ENCODE measurements around the gene PLEKHG7. TPM values are rescaled to one million over a fixed set of nuclear protein-coding genes. Genes with fewer than 3 reads are reported as not detected.
"Not testable (repeated sequence)": the region's sequence is repeated elsewhere in the genome, so short reads cannot be mapped to it uniquely, and the experiment has no call there.

PLEKHG7 gene
- total RNA-seq, 2 donors from 2014 or later, result not detected

DNA sequence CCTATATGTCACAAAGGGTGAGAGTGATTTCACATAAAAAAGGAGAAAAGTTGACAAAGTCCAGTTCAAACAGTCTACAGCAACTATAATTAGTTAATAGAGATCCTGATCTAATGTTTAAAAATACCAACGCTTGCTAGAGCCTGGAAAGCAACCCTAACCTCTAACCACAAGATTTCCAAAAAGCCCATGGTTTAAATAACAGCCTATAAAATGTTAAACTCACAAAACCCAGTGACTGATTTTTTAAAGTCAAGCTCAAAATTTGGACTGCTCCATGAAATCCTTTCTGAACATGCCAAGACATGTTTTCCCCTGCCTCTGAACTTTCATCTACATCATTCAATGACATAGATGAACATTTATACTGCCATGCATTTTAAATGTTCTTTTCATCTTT lies 81.6 kb downstream of the PLEKHG7 start:
- H3K36me3 Mint-ChIP-seq (ENCODE audit: low read depth), result peaks cover 17% of the 10 kb centered on the region
- no peaks in the 10 kb centered on the region for H3K27me3 Mint-ChIP-seq
- H3K4me1 Mint-ChIP-seq, result no peaks in the 10 kb centered on the region
- no peak overlapping the region for H3K4me3 Mint-ChIP-seq
- no peak for ATAC-seq (replicated peaks)
- no peak overlapping the region for H3K27ac Mint-ChIP-seq
- H3K9me3 Mint-ChIP-seq, result no peaks in the 10 kb centered on the region

GRCh38 chr12:92784797-92785562 lies 82.2 kb downstream of the PLEKHG7 start:
- no peaks in the 10 kb centered on the region for H3K9me3 Mint-ChIP-seq
- peak; percentile 90 for ATAC-seq (replicated peaks)
- no peaks in the 10 kb centered on the region for H3K27me3 Mint-ChIP-seq
- H3K27ac Mint-ChIP-seq, result no peak overlapping the region
- H3K4me1 Mint-ChIP-seq, result no peaks in the 10 kb centered on the region
- peaks cover 18% of the 10 kb centered on the region for H3K36me3 Mint-ChIP-seq (ENCODE audit: low read depth)
- no peak overlapping the region for H3K4me3 Mint-ChIP-seq

DNA sequence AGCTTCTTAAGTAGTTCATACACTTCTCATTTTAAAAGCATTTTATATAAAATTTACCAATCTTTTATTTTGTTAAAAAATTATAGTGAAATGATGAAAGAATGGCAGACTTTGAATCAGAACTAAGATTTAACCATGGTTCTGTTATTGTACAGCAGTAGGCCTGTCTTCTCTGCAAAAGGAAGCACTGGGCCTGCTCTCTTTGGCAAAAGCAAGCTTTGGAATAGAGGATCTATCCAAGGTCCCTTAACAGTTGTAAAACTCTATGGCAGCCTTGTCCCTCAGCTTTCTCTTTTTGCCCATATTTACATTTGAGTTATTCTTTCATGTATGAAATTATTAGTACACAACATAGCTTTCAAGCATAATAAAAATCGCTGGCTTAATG lies 82.8 kb downstream of the PLEKHG7 start:
- no peaks in the 10 kb centered on the region for H3K4me1 Mint-ChIP-seq
- H3K9me3 Mint-ChIP-seq, result no peaks in the 10 kb centered on the region
- no peak overlapping the region for H3K27ac Mint-ChIP-seq
- ATAC-seq (replicated peaks), result no peak
- H3K27me3 Mint-ChIP-seq, result no peaks in the 10 kb centered on the region
- no peak overlapping the region for H3K4me3 Mint-ChIP-seq
- H3K36me3 Mint-ChIP-seq (ENCODE audit: low read depth), result peaks cover 24% of the 10 kb centered on the region

- no peak for ATAC-seq (replicated peaks)
Observed at GRCh38 chr12:92786045-92786444, 83.3 kb downstream of the PLEKHG7 start.

GRCh38 chr12:92794356-92794755 lies 91.6 kb downstream of the PLEKHG7 start:
- H3K4me3 Mint-ChIP-seq; H3K27ac Mint-ChIP-seq; ATAC-seq (replicated peaks); H3K27me3 Mint-ChIP-seq; H3K4me1 Mint-ChIP-seq: not testable (repeated sequence)
- Mint-ChIP-seq H3K9me3 (peaks cover 13% of the 10 kb centered on the region), H3K36me3 (ENCODE audit: low read depth) (peaks cover 77% of the 10 kb centered on the region)

More at GRCh38 chr12:92786045-92786444, 83.3 kb downstream of the PLEKHG7 start:
- peaks cover 24% of the 10 kb centered on the region for H3K36me3 Mint-ChIP-seq (ENCODE audit: low read depth)
- H3K27ac Mint-ChIP-seq, result peak overlapping the region; percentile 15
- H3K4me1 Mint-ChIP-seq, result no peaks in the 10 kb centered on the region
- no peaks in the 10 kb centered on the region for H3K9me3 Mint-ChIP-seq
- no peaks in the 10 kb centered on the region for H3K27me3 Mint-ChIP-seq
- no peak overlapping the region for H3K4me3 Mint-ChIP-seq

- no peaks in the 10 kb centered on the region for H3K27me3 Mint-ChIP-seq
- peaks cover 3% of the 10 kb centered on the region for H3K4me1 Mint-ChIP-seq
- peaks cover 13% of the 10 kb centered on the region for H3K9me3 Mint-ChIP-seq
- H3K4me3 Mint-ChIP-seq, result no peak overlapping the region
- H3K36me3 Mint-ChIP-seq (ENCODE audit: low read depth), result peaks cover 77% of the 10 kb centered on the region
- H3K27ac Mint-ChIP-seq, result no peak overlapping the region
- no peak for ATAC-seq (replicated peaks)
Observed at GRCh38 chr12:92794814-92795213, 92.0 kb downstream of the PLEKHG7 start.

DNA sequence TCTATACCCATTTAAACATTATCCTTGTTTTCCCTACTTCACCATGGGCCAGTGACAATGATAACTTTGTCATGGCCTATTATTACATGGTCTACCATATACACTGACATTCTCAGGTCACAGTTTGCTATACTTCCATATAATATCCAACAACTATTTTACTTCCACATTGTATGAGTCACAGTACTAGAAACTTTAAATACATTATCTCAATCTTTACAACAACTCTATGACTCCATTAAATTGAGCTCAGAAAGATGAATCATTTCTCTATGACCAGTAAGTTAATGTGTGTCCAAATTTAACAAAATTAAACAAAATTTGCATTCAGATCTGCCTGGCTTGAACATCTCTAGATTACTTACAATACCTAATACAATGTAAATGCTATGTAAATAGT lies 93.9 kb downstream of the PLEKHG7 start:
- H3K4me1 Mint-ChIP-seq, result peaks cover 3% of the 10 kb centered on the region
- H3K27ac Mint-ChIP-seq, result no peak overlapping the region
- ATAC-seq (replicated peaks), result no peak
- no peaks in the 10 kb centered on the region for H3K27me3 Mint-ChIP-seq
- peaks cover 70% of the 10 kb centered on the region for H3K36me3 Mint-ChIP-seq (ENCODE audit: low read depth)
- H3K4me3 Mint-ChIP-seq, result no peak overlapping the region
- peaks cover 9% of the 10 kb centered on the region for H3K9me3 Mint-ChIP-seq

- Mint-ChIP-seq H3K4me1 (no peaks in the 10 kb centered on the region), H3K27me3 (no peaks in the 10 kb centered on the region), H3K4me3 (no peak overlapping the region), H3K36me3 (ENCODE audit: low read depth) (peaks cover 70% of the 10 kb centered on the region), H3K9me3 (no peaks in the 10 kb centered on the region), H3K27ac (no peak overlapping the region)
- no peak for ATAC-seq (replicated peaks)
Observed at GRCh38 chr12:92802906-92803305, 100.1 kb downstream of the PLEKHG7 start.

DNA sequence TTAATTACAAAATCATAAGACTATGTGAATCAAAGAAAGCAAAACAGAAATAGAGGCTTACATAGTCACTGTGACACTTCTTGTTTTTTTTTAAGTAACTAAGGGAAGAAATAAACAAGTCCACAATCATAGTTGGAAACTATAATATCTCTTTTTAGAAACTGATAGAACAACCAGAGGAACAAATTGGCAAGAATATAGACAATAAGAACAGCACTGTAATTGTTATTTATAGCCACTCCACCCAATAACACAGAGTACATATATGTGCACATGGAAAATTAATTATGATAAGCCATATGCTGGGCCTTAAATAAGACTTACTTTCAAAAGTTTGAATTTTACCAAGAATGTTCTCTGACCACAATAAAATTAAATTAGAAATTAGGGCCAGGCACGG lies 101.1 kb downstream of the PLEKHG7 start:
- Mint-ChIP-seq H3K36me3 (ENCODE audit: low read depth) (peaks cover 76% of the 10 kb centered on the region), H3K27me3 (no peaks in the 10 kb centered on the region), H3K4me1 (no peaks in the 10 kb centered on the region), H3K27ac (no peak overlapping the region), H3K4me3 (no peak overlapping the region), H3K9me3 (no peaks in the 10 kb centered on the region)
- ATAC-seq (replicated peaks), result no peak

GRCh38 chr12:92810370-92810769 lies 107.6 kb downstream of the PLEKHG7 start:
- Mint-ChIP-seq H3K4me3 (no peak overlapping the region), H3K36me3 (ENCODE audit: low read depth) (peaks cover 66% of the 10 kb centered on the region), H3K9me3 (no peaks in the 10 kb centered on the region), H3K27me3 (no peaks in the 10 kb centered on the region), H3K4me1 (no peaks in the 10 kb centered on the region), H3K27ac (no peak overlapping the region)
- ATAC-seq (replicated peaks), result no peak

GRCh38 chr12:92814584-92814983 lies 111.8 kb downstream of the PLEKHG7 start:
- no peaks in the 10 kb centered on the region for H3K27me3 Mint-ChIP-seq
- H3K4me1 Mint-ChIP-seq, result no peaks in the 10 kb centered on the region
- no peaks in the 10 kb centered on the region for H3K9me3 Mint-ChIP-seq
- no peak for ATAC-seq (replicated peaks)
- H3K27ac Mint-ChIP-seq, result no peak overlapping the region
- H3K36me3 Mint-ChIP-seq (ENCODE audit: low read depth), result peaks cover 50% of the 10 kb centered on the region
- no peak overlapping the region for H3K4me3 Mint-ChIP-seq

GRCh38 chr12:92821142-92821541 lies 118.4 kb downstream of the PLEKHG7 start:
- Mint-ChIP-seq H3K27me3 (no peaks in the 10 kb centered on the region), H3K9me3 (no peaks in the 10 kb centered on the region), H3K4me3 (no peak overlapping the region), H3K27ac (no peak overlapping the region), H3K36me3 (ENCODE audit: low read depth) (peaks cover 17% of the 10 kb centered on the region), H3K4me1 (no peaks in the 10 kb centered on the region)
- no peak for ATAC-seq (replicated peaks)

Other genes with a start within 250 kb of the PLEKHG7 start
- gene EEA1, start 226.3 kb downstream of the PLEKHG7 start, total RNA-seq, result 10 to 100 TPM; 11.2 to 12.3 TPM

All from activated T-helper 17 cell treated with anti-CD3 and anti-CD28 coated beads, Interleukin-2, amount 50 U/mL, for 72 hours (primary cell).